ENCODE data around the gene DDX27.

DNA sequence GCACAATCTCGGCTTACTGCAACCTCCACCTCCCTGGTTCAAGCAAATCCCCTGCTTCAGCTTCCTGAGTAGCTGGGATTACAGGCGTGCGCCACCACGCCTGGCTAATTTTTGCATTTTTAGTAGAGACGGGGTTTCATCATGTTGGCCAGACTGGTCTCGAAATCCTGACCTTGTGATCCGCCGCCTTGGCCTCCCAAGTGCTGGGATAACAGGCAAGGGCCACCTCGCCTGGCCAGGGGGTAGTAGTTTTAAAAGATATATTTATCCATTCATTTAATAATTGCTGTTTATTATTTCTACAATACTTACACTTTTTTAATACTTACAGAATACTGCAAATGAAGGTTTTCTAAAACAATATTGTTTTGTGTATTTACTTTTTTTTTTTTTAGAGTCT lies 15.5 kb upstream of the DDX27 start:
- TF ChIP-seq, protein P1, sequence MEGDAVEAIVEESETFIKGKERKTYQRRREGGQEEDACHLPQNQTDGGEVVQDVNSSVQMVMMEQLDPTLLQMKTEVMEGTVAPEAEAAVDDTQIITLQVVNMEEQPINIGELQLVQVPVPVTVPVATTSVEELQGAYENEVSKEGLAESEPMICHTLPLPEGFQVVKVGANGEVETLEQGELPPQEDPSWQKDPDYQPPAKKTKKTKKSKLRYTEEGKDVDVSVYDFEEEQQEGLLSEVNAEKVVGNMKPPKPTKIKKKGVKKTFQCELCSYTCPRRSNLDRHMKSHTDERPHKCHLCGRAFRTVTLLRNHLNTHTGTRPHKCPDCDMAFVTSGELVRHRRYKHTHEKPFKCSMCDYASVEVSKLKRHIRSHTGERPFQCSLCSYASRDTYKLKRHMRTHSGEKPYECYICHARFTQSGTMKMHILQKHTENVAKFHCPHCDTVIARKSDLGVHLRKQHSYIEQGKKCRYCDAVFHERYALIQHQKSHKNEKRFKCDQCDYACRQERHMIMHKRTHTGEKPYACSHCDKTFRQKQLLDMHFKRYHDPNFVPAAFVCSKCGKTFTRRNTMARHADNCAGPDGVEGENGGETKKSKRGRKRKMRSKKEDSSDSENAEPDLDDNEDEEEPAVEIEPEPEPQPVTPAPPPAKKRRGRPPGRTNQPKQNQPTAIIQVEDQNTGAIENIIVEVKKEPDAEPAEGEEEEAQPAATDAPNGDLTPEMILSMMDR (IDR thresholded peaks at IDR 0.05) = no peak
- TF ChIP-seq POLR2AphosphoS5 (IDR thresholded peaks at IDR 0.05) (no peak), POLR2A (IDR thresholded peaks at IDR 0.05) (no peak)

Measured in prostate gland (tissue), 2 donors.